Smooth muscle cell (in vitro differentiated cells): ENCODE results near the gene CTDP1. TPM values are rescaled to one million over a fixed set of nuclear protein-coding genes. Genes with fewer than 3 reads are reported as not detected.

Source experiments
- DNase-seq: peaks from one replicate; lab custom pipeline; 2025; ENCODE audit not compliant: unreplicated experiment; lab: John Stamatoyannopoulos, UW
- H2AFZ ChIP-seq: fragments of 200-600 bp; sonication (generic); 2 replicates; pipeline ENCODE4 v1.6.0; 2016; ENCODE audit warnings: antibody characterized with exemption, low read depth, mild to moderate bottlenecking
- H3F3A ChIP-seq: fragments of 200-600 bp; sonication (generic); 2 replicates; pipeline ENCODE4 v1.6.0; 2017; ENCODE audit warnings: antibody characterized with exemption, low read depth
- H3K27ac ChIP-seq: fragments of 200-600 bp; sonication (generic); 2 replicates; pipeline ENCODE4 v1.5.1; 2016; ENCODE audit warnings: low read depth, mild to moderate bottlenecking
- H3K27me3 ChIP-seq: fragments of 200-600 bp; sonication (generic); 2 replicates; pipeline ENCODE4 v1.6.1; 2016; ENCODE audit warnings: low read depth, mild to moderate bottlenecking
- H3K36me3 ChIP-seq: fragments of 200-600 bp; sonication (generic); 2 replicates; pipeline ENCODE4 v1.5.1; 2016; ENCODE audit warnings: low read depth
- H3K4me1 ChIP-seq: fragments of 200-600 bp; sonication (generic); 2 replicates; pipeline ENCODE4 v1.5.1; 2016; ENCODE audit warnings: low read depth
- H3K4me2 ChIP-seq: fragments of 200-600 bp; sonication (generic); 2 replicates; pipeline ENCODE4 v1.6.0; 2016; ENCODE audit warnings: mild to moderate bottlenecking
- H3K4me3 ChIP-seq: fragments of 200-600 bp; sonication (generic); 2 replicates; pipeline ENCODE4 v1.5.1; 2016; ENCODE audit warnings: mild to moderate bottlenecking
- H3K79me2 ChIP-seq: fragments of 200-600 bp; sonication (generic); 2 replicates; pipeline ENCODE4 v1.6.0; 2016; ENCODE audit warnings: low read depth, mild to moderate bottlenecking
- H3K9ac ChIP-seq: fragments of 200-600 bp; sonication (generic); 2 replicates; pipeline ENCODE4 v1.6.0; 2016; ENCODE audit warnings: low read depth
- H3K9me3 ChIP-seq: fragments of 200-600 bp; sonication (generic); replicated peaks from 2 replicates; pipeline ENCODE4 v1.5.1; 2016; ENCODE audit warnings: low read depth
- H4K20me1 ChIP-seq: fragments of 200-600 bp; sonication (generic); 2 replicates; pipeline ENCODE4 v1.6.0; 2016; ENCODE audit warnings: low read depth
- CTCF ChIP-seq: fragments of 200-600 bp; sonication (generic); IDR thresholded peaks from 2 replicates; pipeline ENCODE4 v1.5.1; 2017; ENCODE audit warnings: borderline replicate concordance, mild to moderate bottlenecking, antibody characterized with exemption; ENCODE audit not compliant: insufficient read depth, poor library complexity, severe bottlenecking
- WGBS: methylation state at CpG from one replicate; pipeline ENCODE4 v1.1.7; 2016; ENCODE audit warnings: low lambda C conversion rate; 5-methylcytosine and 5-hydroxymethylcytosine counted together
- polyA plus RNA-seq: library from polyadenylated mRNA; unstranded; fragments of >200 nt; fragmentation: Nextera tagmentation; extraction: Ambion mirVana; gene quantifications from 2 replicates; pipeline ENCODE4 v1.2.1, GENCODE V29; 2016
- total RNA-seq: library from RNA; depleted of rRNA; stranded (reverse); fragments of >200 nt; gene quantifications from 2 replicates; pipeline ENCODE4 v1.2.3, GENCODE V29; 2014

CTDP1 gene
- total and polyA plus RNA-seq, 2 experiments from 2014 or later: 14.1 to 18.4 TPM

- no peak overlapping the region for H3K4me2 ChIP-seq
- H3K4me1 ChIP-seq: no peaks in the 10 kb centered on the region
- H3K9me3 ChIP-seq: no peaks in the 10 kb centered on the region
- peaks cover 12% of the 10 kb centered on the region for H4K20me1 ChIP-seq
- TF ChIP-seq CTCF: no peak
- 95% methylated on average over 35 of the region's 35 CpGs for WGBS
- H2AFZ ChIP-seq: no peak overlapping the region
- H3K27ac ChIP-seq: no peak overlapping the region
- H3K79me2 ChIP-seq: no peaks in the 10 kb centered on the region
- DNase-seq: no peak
- H3K9ac ChIP-seq: no peak overlapping the region
- H3K27me3 ChIP-seq: no peaks in the 10 kb centered on the region
- H3K4me3 ChIP-seq: no peak overlapping the region
- H3F3A ChIP-seq: no peaks in the 10 kb centered on the region
- H3K36me3 ChIP-seq: no peaks in the 10 kb centered on the region
These were observed 67.7 kb downstream of the CTDP1 start for GRCh38 chr18:79747156-79747845.

- H3K9ac ChIP-seq: no peak overlapping the region
- no peak for TF ChIP-seq CTCF
- H2AFZ ChIP-seq: no peak overlapping the region
- H3K4me2 ChIP-seq: no peak overlapping the region
- WGBS: 92% methylated on average over 36 of the region's 36 CpGs
- no peaks in the 10 kb centered on the region for H3K36me3 ChIP-seq
- no peak overlapping the region for H3K27ac ChIP-seq
- no peaks in the 10 kb centered on the region for H3K4me1 ChIP-seq
- no peaks in the 10 kb centered on the region for H3K9me3 ChIP-seq
- DNase-seq: no peak
- no peak overlapping the region for H3K4me3 ChIP-seq
- no peaks in the 10 kb centered on the region for H3F3A ChIP-seq
- H3K27me3 ChIP-seq: no peaks in the 10 kb centered on the region
- H3K79me2 ChIP-seq: no peaks in the 10 kb centered on the region
- peaks cover 12% of the 10 kb centered on the region for H4K20me1 ChIP-seq
These were observed 68.9 kb downstream of the CTDP1 start for GRCh38 chr18:79748321-79749180.

GRCh38 chr18:79749251-79750191 is 69.9 kb downstream of the CTDP1 start:
- no peaks in the 10 kb centered on the region for H3F3A ChIP-seq
- H4K20me1 ChIP-seq: peaks cover 12% of the 10 kb centered on the region
- no peak overlapping the region for H3K27ac ChIP-seq
- no peak overlapping the region for H2AFZ ChIP-seq
- TF ChIP-seq CTCF: no peak
- H3K4me2 ChIP-seq: no peak overlapping the region
- H3K79me2 ChIP-seq: no peaks in the 10 kb centered on the region
- H3K36me3 ChIP-seq: no peaks in the 10 kb centered on the region
- H3K9me3 ChIP-seq: no peaks in the 10 kb centered on the region
- WGBS: 92% methylated on average over 45 of the region's 49 CpGs
- DNase-seq: no peak
- H3K4me1 ChIP-seq: no peaks in the 10 kb centered on the region
- H3K9ac ChIP-seq: no peak overlapping the region
- no peak overlapping the region for H3K4me3 ChIP-seq
- no peaks in the 10 kb centered on the region for H3K27me3 ChIP-seq
